ENCODE results near the gene TRAF1.
"Not testable (repeated sequence)": the region's sequence is repeated elsewhere in the genome, so short reads cannot be mapped to it uniquely, and the experiment has no call there.

Gene TRAF1

DNA sequence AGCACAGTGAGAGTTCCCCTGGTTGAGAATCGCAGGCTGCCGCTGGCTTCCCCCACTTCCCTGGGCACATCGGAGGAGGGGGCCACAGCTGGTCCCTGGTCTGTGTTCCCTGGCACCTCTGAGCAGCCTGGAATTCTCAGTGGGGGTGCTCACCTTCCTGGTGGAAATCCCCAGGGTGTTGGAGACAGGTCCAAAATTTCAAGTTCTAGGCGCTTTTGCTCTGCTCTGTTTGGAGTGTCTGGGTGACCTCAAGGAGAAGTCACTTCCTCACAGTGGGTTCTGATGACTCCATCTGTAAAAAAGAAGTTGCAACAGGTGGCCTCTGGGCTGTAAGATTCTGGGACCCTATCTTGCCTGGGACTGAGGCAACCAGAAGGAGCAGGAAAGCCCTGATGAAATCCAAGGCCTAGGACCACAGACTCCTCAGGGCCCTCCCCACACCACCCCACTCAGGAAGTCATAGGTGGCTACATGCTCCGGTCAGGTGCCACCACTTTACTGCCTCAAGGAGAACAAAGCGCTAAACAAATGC is at the start of gene TRAF1:
TSS of gene TRAF1 (minus strand) at position 400 of the 532 bp plus-strand sequence. CDS start 721 bp downstream, outside the sequence.
- DNase-seq: no peak

DNA sequence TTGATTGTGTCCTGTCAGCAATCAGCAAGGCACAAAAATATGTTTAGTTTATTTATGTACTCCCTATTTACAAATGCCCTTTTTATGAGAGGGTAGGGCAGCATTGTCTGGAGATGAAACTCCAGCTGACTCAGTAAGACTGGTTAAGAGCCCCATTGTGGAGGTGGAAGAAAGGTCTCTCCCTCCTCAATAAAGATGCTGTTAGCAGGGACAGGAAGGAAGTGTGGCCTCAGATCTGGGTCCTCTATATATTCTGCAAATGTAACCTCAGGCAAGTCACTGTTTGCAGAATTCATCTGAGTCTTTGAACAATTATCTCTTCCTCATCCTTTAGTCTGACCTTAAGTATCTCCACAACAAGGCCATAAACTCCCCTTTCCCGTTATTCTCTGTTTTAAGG is 48.3 kb upstream of the TRAF1 start:
- no peak for DNase-seq

DNA sequence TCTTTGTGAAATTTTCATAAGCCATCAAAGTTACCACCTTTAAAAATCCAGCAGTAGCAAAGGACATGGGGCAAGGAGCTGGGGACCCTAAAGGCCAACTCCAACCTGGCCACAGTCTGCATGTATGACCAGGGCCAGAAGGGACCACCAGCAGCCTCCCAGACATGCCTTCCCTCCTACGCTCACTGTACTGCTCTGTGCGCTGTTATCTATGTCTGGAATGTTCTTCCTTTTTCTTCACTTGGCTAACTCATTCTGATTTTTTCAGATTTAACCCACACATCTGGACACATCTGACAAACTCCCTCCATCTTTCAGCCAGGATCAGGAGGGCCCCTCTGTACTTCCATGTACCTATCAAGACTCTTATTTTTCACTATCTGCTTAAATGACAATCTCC is 47.6 kb upstream of the TRAF1 start:
- no peak for DNase-seq

DNA sequence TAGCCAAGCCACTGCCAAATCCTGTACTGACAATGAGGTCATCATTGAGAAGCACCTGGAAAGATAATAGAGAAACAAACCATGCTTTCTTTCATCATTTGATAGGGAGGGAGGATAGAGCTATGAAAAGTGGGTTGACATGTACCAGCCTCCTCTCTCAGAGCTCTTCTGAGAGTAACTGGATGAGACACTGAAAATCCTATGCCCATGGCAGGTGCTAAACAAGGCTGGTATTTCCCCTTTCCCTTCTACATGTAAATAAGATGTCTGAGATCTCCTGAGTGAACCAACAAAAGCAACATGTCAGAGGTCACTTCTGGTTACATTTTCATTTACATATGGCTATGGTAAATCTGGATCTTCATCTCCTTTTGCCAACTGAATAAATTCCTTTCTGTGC is 45.3 kb upstream of the TRAF1 start:
- no peak for DNase-seq

- not testable (repeated sequence) for DNase-seq
These were observed 44.9 kb upstream of the TRAF1 start for GRCh38 chr9:120971471-120971870.

DNA sequence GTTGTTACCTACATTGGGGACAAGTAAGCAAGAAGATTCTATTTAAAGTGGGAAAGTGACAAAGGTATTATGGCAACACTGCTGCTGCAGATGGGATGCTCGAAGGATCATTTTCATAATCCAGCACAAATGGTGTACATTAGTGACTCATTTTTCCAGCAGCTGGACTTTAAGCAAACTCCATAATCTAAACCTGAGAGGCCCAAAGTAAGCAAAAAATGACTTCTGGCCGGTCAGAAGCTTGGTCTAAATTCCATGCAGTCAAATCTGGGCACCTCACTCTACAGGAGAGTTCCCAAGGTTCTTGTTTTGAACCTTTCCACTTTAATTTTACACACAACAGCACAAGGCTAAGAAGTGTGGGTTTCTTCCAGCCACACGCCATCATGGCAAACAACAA is 43.6 kb upstream of the TRAF1 start:
- no peak for DNase-seq

GRCh38 chr9:120966013-120966369 is 39.4 kb upstream of the TRAF1 start:
- DNase-seq: no peak

DNA sequence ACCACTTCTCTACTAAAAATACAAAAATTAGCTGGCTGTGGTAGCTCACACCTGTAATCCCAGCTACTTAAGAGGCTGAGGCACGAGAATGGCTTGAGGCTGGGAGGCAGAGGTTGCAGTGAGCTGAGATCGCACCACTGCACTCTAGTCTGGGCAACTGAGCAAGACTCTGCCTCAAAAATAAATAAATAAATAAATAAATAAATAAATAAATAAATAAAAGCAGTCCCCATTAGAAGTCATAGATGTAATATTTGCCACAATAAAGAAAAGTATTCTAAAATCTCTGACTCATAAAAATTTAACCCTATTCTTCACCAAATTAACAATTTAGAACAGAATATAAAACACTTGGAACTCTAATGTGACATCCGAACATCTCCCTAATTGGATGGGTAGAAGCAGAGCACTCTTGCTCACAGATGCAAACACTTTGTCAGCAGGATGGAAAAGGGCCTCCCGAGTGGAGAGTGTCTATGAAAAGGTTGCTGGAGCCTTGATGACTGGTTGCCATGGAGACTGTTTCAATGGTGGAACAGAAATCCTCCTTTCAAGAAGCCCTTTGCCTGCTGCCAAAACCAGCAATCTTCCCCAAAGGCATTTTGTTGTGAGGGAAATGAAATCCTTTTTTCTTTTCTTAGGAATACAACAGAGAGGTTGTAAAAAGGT is 38.9 kb upstream of the TRAF1 start:
- DNase-seq: peak; percentile 4 to 44

DNA sequence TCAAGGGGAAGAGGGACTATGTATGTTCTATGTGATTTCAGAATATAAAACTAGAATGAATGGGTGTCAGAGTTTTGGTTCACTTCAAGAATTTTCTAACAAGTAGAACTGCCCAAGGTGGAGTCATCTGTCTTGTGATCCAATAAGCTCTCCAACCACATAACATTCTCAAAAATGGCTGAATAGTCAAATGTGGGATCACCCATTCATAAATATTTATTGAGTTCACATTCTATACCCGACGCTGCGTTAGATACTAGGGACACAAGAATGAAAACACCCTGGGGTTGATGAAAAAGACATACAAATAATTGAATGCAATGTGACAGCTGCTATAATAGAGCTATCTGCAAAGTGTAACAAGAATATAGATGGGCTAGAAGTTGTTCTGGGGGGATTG is 35.3 kb upstream of the TRAF1 start:
- no peak for DNase-seq

DNA sequence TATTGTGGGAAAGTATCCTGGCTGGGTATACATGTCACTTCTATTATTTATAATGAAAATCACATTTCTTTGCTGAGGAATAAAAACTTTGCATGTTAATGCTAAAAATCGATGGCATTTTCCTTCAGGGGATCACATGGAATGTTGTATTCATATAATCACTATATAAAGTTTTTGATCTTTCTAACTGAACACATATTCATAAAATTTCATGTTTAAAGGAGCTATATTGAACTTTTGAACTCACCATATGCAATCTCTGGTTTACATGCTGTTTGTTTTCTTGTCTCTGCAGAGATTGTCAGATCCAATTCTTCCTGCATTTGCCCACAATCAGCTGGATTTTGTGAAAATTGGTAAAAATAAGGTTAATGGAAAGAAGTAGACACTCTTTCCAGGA is 33.4 kb upstream of the TRAF1 start:
- DNase-seq: no peak

- DNase-seq: no peak
These were observed 30.3 kb upstream of the TRAF1 start for GRCh38 chr9:120956862-120957261.

DNA sequence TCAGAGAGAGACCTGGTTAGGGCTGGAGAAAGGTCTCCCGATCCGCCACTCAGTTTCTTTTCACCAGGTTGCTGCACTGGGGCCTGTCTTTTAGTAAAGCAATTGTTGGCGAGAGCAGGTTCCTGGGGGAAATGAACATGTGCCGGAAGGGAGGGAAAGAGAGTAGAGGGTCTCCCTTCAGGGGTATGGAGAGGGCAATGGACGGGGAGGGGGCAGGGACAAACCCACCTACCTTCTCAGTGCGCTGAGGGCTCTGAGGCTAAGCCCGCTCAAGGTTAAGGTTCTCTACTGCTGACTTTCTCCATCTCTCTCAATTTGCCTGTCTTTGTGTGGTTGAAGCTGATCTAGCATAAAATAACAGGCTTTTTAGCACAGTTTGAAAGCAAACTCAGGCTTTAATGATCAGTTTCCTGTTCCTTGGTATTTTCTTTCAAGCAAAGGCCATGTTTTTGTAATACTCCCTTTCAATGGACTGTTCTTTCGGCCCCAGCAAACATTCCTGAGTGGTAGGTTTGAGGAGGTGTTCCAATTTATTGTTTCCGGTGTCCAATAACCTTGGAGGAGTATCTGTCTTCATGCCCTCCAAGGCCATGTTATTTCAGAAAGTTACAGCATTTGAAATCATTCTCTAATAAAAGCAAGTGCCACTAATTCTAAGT is 25.5 kb upstream of the TRAF1 start:
- no peak for DNase-seq

- DNase-seq: no peak
These were observed 24.1 kb upstream of the TRAF1 start for GRCh38 chr9:120950421-120951388.

GRCh38 chr9:120949290-120949689 is 22.7 kb upstream of the TRAF1 start:
- DNase-seq: no peak

- DNase-seq: no peak
These were observed 22.2 kb upstream of the TRAF1 start for GRCh38 chr9:120948824-120949223.

GRCh38 chr9:120947222-120947621 is 20.6 kb upstream of the TRAF1 start:
- DNase-seq: no peak

GRCh38 chr9:120946259-120946658 is 19.7 kb upstream of the TRAF1 start:
- DNase-seq: no peak

DNA sequence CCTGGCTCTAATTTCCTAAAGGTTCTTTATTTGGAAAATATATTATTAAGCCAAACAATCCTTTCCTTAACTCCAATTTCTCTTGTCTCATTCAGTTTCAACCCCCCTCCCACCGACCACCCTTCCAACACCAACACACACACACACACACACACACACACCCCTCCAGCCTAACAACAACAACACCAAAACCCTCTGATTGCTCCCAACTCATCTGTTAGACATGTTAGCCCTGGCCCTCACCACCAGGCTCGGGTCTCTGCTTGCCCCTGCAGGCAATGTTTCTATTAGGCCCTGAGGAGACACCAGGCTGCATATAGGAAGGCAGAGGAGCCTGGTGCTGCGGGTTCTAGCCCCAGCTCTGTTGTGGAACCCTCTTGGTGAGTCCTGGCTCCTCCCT is 18.4 kb upstream of the TRAF1 start:
- no peak for DNase-seq

- no peak for DNase-seq
These were observed 17.8 kb upstream of the TRAF1 start for GRCh38 chr9:120944434-120944843.

- no peak for DNase-seq
These were observed 15.8 kb upstream of the TRAF1 start for GRCh38 chr9:120942186-120943001.

GRCh38 chr9:120941046-120941770 is 14.6 kb upstream of the TRAF1 start:
- no peak for DNase-seq

GRCh38 chr9:120940573-120940972 is 14.0 kb upstream of the TRAF1 start:
- no peak for DNase-seq
